Vagina (tissue), 2 donors: ENCODE data around the gene INHBB.

Experiments
- POLR2A ChIP-seq, 2 donors: fragments of 450-650 bp; IDR thresholded peaks; one replicate each; pipeline ENCODE4 v1.6.1; 2017; ENCODE audit warnings: antibody characterized with exemption in 2 of 2, mild to moderate bottlenecking in 2 of 2, moderate library complexity in 2 of 2
- POLR2AphosphoS5 ChIP-seq, 2 donors: sonication (generic); formaldehyde crosslinking; IDR thresholded peaks; one replicate each; pipeline ENCODE4 v1.9.0; 2017; ENCODE audit warnings: antibody characterized with exemption in 2 of 2, mild to moderate bottlenecking in 2 of 2, low read depth in 1 of 2; ENCODE audit not compliant: insufficient read depth in 1 of 2

DNA sequence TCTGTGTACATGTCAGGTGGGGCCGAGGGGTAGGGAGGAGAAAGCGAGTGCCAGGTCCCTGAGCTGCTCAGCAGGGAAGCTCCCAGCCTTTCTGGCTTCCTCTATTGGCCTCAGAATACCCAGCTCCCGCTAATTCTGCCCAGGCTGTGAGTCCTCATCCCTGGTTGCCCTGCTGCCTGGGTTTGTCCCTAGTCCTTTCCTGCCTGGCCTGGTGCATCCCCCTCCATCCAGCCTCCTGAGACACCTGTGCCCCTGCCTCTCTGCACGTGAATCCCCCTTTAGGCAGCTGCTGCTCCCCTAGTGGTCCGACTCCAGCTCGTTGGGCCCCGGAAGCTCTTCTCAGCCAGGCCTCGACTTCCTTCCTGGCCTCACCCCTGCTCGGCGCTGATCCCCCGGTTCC, 54.6 kb downstream of the INHBB start:
- TF ChIP-seq POLR2A (IDR thresholded peaks at IDR 0.05) (no peak), POLR2AphosphoS5 (IDR thresholded peaks at IDR 0.05; ENCODE audit: insufficient read depth in 1 of 2, low read depth in 1 of 2) (no peak)
